ENCODE results near the gene ALOX15.
"Not testable (repeated sequence)": the region's sequence is repeated elsewhere in the genome, so short reads cannot be mapped to it uniquely, and the experiment has no call there.

The ALOX15 gene

GRCh38 chr17:4610656-4611055 is 30.8 kb downstream of the ALOX15 start:
- no peak for DNase-seq

- DNase-seq = no peak
Observed at GRCh38 chr17:4610162-4610561, 31.3 kb downstream of the ALOX15 start.

- DNase-seq = no peak
Observed at GRCh38 chr17:4609761-4610160, 31.7 kb downstream of the ALOX15 start.

- DNase-seq = no peak
Observed at GRCh38 chr17:4607773-4608187, 33.7 kb downstream of the ALOX15 start.

- DNase-seq = no peak
Observed at GRCh38 chr17:4607261-4607741, 34.2 kb downstream of the ALOX15 start.

GRCh38 chr17:4605826-4606225 is 35.7 kb downstream of the ALOX15 start:
- DNase-seq = no peak

- DNase-seq = not testable (repeated sequence)
Observed at GRCh38 chr17:4604736-4605135, 36.7 kb downstream of the ALOX15 start.

GRCh38 chr17:4604111-4604644 is 37.3 kb downstream of the ALOX15 start:
- no peak for DNase-seq

GRCh38 chr17:4602041-4602440 is 39.4 kb downstream of the ALOX15 start:
- no peak for DNase-seq

GRCh38 chr17:4601326-4601725 is 40.2 kb downstream of the ALOX15 start:
- no peak for DNase-seq

- no peak for DNase-seq
Observed at GRCh38 chr17:4600563-4600962, 40.9 kb downstream of the ALOX15 start.

- no peak for DNase-seq
Observed at GRCh38 chr17:4599505-4600281, 41.8 kb downstream of the ALOX15 start.

GRCh38 chr17:4598776-4599504 is 42.5 kb downstream of the ALOX15 start:
- DNase-seq = no peak

GRCh38 chr17:4597975-4598374 is 43.5 kb downstream of the ALOX15 start:
- no peak for DNase-seq

GRCh38 chr17:4596636-4597380 is 44.7 kb downstream of the ALOX15 start:
- DNase-seq = no peak

GRCh38 chr17:4595685-4596342 is 45.7 kb downstream of the ALOX15 start:
- DNase-seq = not testable (repeated sequence)

- DNase-seq = peak; percentile 73
Observed at GRCh38 chr17:4594931-4595684, 46.4 kb downstream of the ALOX15 start.

- no peak for DNase-seq
Observed at GRCh38 chr17:4594406-4594805, 47.1 kb downstream of the ALOX15 start.

GRCh38 chr17:4593021-4593421 is 48.5 kb downstream of the ALOX15 start:
- no peak for DNase-seq

GRCh38 chr17:4592240-4593005 is 49.1 kb downstream of the ALOX15 start:
- no peak for DNase-seq

GRCh38 chr17:4591529-4591928 is 49.9 kb downstream of the ALOX15 start:
- DNase-seq = no peak

Data from activated effector memory CD4-positive, alpha-beta T cell treated with anti-CD3 and anti-CD28 coated beads, Interleukin-2, amount 50 U/mL, for 16 hours (primary cell).